ENCODE measurements around the gene GRM1.

The GRM1 gene

GRCh38 chr6:146103416-146104072 is 74.7 kb downstream of the GRM1 start (continued):
- TF ChIP-seq ZNF518A (tag by site-specific recombination; conservative IDR thresholded peaks at IDR 0.05; ENCODE audit: low read depth) (no peak), ZFP69B (tag by site-specific recombination; IDR thresholded peaks at IDR 0.05) (no peak), ZNF600 (tag by site-specific recombination; IDR thresholded peaks at IDR 0.05) (no peak), YY1 (tag by site-specific recombination; IDR thresholded peaks at IDR 0.05) (no peak), ZNF404 (tag by site-specific recombination; IDR thresholded peaks at IDR 0.05) (no peak), ZNF266 (tag by site-specific recombination; IDR thresholded peaks at IDR 0.05; ENCODE audit: low read depth) (no peak)

GRCh38 chr6:146106532-146106931 is 77.7 kb downstream of the GRM1 start:
- no peak for TF ChIP-seq SP2 (tag by site-specific recombination; IDR thresholded peaks at IDR 0.05)
- TF ChIP-seq REST (tag by site-specific recombination; IDR thresholded peaks at IDR 0.05): no peak
- H3K27ac ChIP-seq (ENCODE audit: extremely low read depth, low read depth, low read length): no peak overlapping the region
- no peak overlapping the region for H3K4me3 ChIP-seq (ENCODE audit: low read depth, low read length)
- no peaks in the 10 kb centered on the region for H3K4me1 ChIP-seq (ENCODE audit: control insufficient read depth, insufficient read depth, low read length)
- CTCF ChIA-PET: no interaction called here
- no peaks in the 10 kb centered on the region for H3K36me3 ChIP-seq (ENCODE audit: control insufficient read depth in 2 of 2, insufficient read depth in 1 of 2, low read length in 2 of 2)
- H3K9me3 ChIP-seq (ENCODE audit: control insufficient read depth, insufficient read depth, low read depth, low read length): no peaks in the 10 kb centered on the region
- POLR2A ChIA-PET: no interaction called here

GRCh38 chr6:146110990-146111389 is 82.1 kb downstream of the GRM1 start:
- Histone ChIP-seq H3K4me3 (ENCODE audit: low read depth, low read length) (no peak overlapping the region), H3K9me3 (ENCODE audit: control insufficient read depth, insufficient read depth, low read depth, low read length) (no peaks in the 10 kb centered on the region), H3K36me3 (ENCODE audit: control insufficient read depth in 2 of 2, insufficient read depth in 1 of 2, low read length in 2 of 2) (no peaks in the 10 kb centered on the region), H3K27ac (ENCODE audit: extremely low read depth, low read depth, low read length) (no peak overlapping the region), H3K4me1 (ENCODE audit: control insufficient read depth, insufficient read depth, low read length) (no peaks in the 10 kb centered on the region)
- ChIA-PET CTCF (no interaction called here), POLR2A (no interaction called here)
- no peak for TF ChIP-seq ZNF48 (tag by site-specific recombination; IDR thresholded peaks at IDR 0.05)

GRCh38 chr6:146111881-146112450 is 83.1 kb downstream of the GRM1 start:
- Histone ChIP-seq H3K27ac (ENCODE audit: extremely low read depth, low read depth, low read length) (no peak overlapping the region), H3K4me1 (ENCODE audit: control insufficient read depth, insufficient read depth, low read length) (no peaks in the 10 kb centered on the region), H3K36me3 (ENCODE audit: control insufficient read depth in 2 of 2, insufficient read depth in 1 of 2, low read length in 2 of 2) (no peaks in the 10 kb centered on the region), H3K4me3 (ENCODE audit: low read depth, low read length) (no peak overlapping the region), H3K9me3 (ENCODE audit: control insufficient read depth, insufficient read depth, low read depth, low read length) (no peaks in the 10 kb centered on the region)
- ChIA-PET CTCF (no interaction called here), POLR2A (interaction anchor here (0.6 kb wide), 1 partner anchor 457 kb away, joined by 8 read pairs; no protein-coding TSS in a partner anchor)
- TF ChIP-seq KLF9 (tag by site-specific recombination; IDR thresholded peaks at IDR 0.05; ENCODE audit: low read depth) (no peak), ZNF449 (tag by site-specific recombination; IDR thresholded peaks at IDR 0.05) (no peak)

All from HEK293 (cell line).